Epithelial cell of proximal tubule (primary cell): ENCODE results near the gene NELL1. TPM values are rescaled to one million over a fixed set of nuclear protein-coding genes. Genes with fewer than 3 reads are reported as not detected.
"Not testable (repeated sequence)": the region's sequence is repeated elsewhere in the genome, so short reads cannot be mapped to it uniquely, and the experiment has no call there.

ENCODE experiments used
- DNase-seq: peaks from one replicate; pipeline ENCODE4 v3.0.0-alpha.2; 2011; ENCODE audit warnings: low read depth
- H3K4me3 ChIP-seq: 2 replicates; pipeline ENCODE4 v1.5.1; 2011; ENCODE audit warnings: low read depth, mild to moderate bottlenecking, low read length
- CTCF ChIP-seq: conservative IDR thresholded peaks from 2 replicates; pipeline ENCODE4 v1.5.1; 2012; ENCODE audit warnings: low read depth, mild to moderate bottlenecking, low read length
- total RNA-seq: library from RNA; depleted of rRNA; stranded (reverse); fragments of >200 nt; gene quantifications from 2 replicates; pipeline ENCODE4 v1.2.3, GENCODE V29; 2015

The NELL1 gene
- total RNA-seq, 1 donor from 2014 or later: not detected

GRCh38 chr11:21121991-21122390 is 452.6 kb downstream of the NELL1 start:
- TF ChIP-seq CTCF: no peak
- DNase-seq: no peak
- no peak overlapping the region for H3K4me3 ChIP-seq

GRCh38 chr11:21122523-21122922 is 453.1 kb downstream of the NELL1 start:
- no peak for DNase-seq
- no peak for TF ChIP-seq CTCF
- H3K4me3 ChIP-seq: no peak overlapping the region

GRCh38 chr11:21132146-21132720 is 462.8 kb downstream of the NELL1 start:
- H3K4me3 ChIP-seq: no peak overlapping the region
- TF ChIP-seq CTCF: no peak
- no peak for DNase-seq

GRCh38 chr11:21133244-21133643 is 463.9 kb downstream of the NELL1 start:
- DNase-seq: no peak
- H3K4me3 ChIP-seq: no peak overlapping the region
- TF ChIP-seq CTCF: no peak

- no peak for DNase-seq
- TF ChIP-seq CTCF: no peak
- H3K4me3 ChIP-seq: no peak overlapping the region
These were observed 464.3 kb downstream of the NELL1 start for GRCh38 chr11:21133722-21134121.

GRCh38 chr11:21137803-21138202 is 468.4 kb downstream of the NELL1 start:
- no peak overlapping the region for H3K4me3 ChIP-seq
- no peak for TF ChIP-seq CTCF
- no peak for DNase-seq

GRCh38 chr11:21141557-21141956 is 472.2 kb downstream of the NELL1 start:
- not testable (repeated sequence) for H3K4me3 ChIP-seq, DNase-seq

GRCh38 chr11:21142007-21142406 is 472.6 kb downstream of the NELL1 start:
- no peak overlapping the region for H3K4me3 ChIP-seq
- DNase-seq: no peak
- TF ChIP-seq CTCF: peak; percentile 60
